NB4 (cell line): Measurements from ENCODE around the gene CEP250.

Experiments
- POLR2A ChIP-seq: IDR thresholded peaks from 2 replicates; pipeline ENCODE4 v1.6.1; 2011; ENCODE audit warnings: mild to moderate bottlenecking; ENCODE audit not compliant: insufficient read length; ENCODE audit errors: extremely low read depth
- TF ChIP-seq, protein P1 (sequence below): IDR thresholded peaks from one replicate; pipeline ENCODE4 v1.5.1; 2012; ENCODE audit warnings: low read depth, low read length
- TF ChIP-seq, protein P2 (sequence below): IDR thresholded peaks from 2 replicates; pipeline ENCODE4 v1.6.1; 2011; ENCODE audit warnings: low read depth, low read length

DNA sequence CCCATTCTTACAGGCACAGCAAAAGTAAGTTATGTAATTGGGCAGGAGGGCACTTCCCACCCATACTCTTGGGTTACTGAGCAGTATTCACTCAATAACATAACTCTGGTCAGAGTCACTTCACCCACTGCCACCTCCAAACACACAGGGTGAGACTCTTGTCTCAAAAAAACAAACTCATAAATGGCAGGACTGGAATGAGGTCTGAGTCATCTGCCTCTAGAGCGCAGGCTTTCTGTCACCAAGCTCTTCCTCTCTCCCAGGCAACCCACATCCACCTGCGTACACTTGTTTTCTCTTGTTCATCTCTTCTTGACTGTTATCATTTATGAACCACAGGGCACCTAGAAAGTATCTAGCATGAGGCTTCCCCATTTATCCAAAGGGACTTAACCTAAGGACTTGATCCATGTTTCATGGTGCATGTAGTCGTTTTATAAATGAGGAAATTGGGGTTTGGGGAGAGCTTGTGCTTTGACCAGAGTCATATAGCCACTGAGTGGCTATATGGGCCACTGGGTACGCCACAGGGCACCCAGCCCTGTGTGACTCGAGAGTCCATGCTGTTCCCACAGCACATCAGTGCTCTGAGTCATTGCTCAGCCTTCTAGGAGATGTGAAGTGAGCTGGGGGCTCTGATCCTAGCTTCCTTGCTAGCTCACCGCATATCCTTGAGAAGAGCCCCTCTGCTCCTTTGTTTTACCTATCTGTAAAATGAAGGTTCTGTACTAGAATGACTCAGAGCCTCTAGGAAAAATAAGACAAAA, 51.7 kb downstream of the CEP250 start:
- TF ChIP-seq POLR2A, result no peak
- TF ChIP-seq, protein P1, sequence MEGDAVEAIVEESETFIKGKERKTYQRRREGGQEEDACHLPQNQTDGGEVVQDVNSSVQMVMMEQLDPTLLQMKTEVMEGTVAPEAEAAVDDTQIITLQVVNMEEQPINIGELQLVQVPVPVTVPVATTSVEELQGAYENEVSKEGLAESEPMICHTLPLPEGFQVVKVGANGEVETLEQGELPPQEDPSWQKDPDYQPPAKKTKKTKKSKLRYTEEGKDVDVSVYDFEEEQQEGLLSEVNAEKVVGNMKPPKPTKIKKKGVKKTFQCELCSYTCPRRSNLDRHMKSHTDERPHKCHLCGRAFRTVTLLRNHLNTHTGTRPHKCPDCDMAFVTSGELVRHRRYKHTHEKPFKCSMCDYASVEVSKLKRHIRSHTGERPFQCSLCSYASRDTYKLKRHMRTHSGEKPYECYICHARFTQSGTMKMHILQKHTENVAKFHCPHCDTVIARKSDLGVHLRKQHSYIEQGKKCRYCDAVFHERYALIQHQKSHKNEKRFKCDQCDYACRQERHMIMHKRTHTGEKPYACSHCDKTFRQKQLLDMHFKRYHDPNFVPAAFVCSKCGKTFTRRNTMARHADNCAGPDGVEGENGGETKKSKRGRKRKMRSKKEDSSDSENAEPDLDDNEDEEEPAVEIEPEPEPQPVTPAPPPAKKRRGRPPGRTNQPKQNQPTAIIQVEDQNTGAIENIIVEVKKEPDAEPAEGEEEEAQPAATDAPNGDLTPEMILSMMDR, result no peak
- TF ChIP-seq, protein P2, sequence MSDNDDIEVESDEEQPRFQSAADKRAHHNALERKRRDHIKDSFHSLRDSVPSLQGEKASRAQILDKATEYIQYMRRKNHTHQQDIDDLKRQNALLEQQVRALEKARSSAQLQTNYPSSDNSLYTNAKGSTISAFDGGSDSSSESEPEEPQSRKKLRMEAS, result no peak
